HEK293 (cell line): Measurements from ENCODE around the gene IMMT.

Experiments used
- CTCF ChIP-seq: fragments of 450-650 bp; formaldehyde crosslinking; IDR thresholded peaks from 2 replicates; pipeline ENCODE4 v1.5.1; 2016; ENCODE audit warnings: missing biosample characterization, missing genetic modification characterization
- HIC1 ChIP-seq: fragments of 450-650 bp; formaldehyde crosslinking; IDR thresholded peaks from 2 replicates; pipeline ENCODE4 v1.5.1; 2016; ENCODE audit warnings: missing biosample characterization, missing genetic modification characterization
- REST ChIP-seq: fragments of 450-650 bp; formaldehyde crosslinking; IDR thresholded peaks from 2 replicates; pipeline ENCODE4 v1.5.1; 2016; ENCODE audit warnings: missing biosample characterization, missing genetic modification characterization
- ZBTB1 ChIP-seq: fragments of 450-650 bp; formaldehyde crosslinking; IDR thresholded peaks from 2 replicates; pipeline ENCODE4 v1.5.1; 2016; ENCODE audit warnings: missing biosample characterization, missing genetic modification characterization
- ZNF48 ChIP-seq: fragments of 450-650 bp; formaldehyde crosslinking; IDR thresholded peaks from 2 replicates; pipeline ENCODE4 v1.5.1; 2016; ENCODE audit warnings: missing biosample characterization, missing genetic modification characterization
- ZNF510 ChIP-seq: fragments of 450-650 bp; formaldehyde crosslinking; IDR thresholded peaks from 2 replicates; pipeline ENCODE4 v1.5.1; 2018; ENCODE audit warnings: mild to moderate bottlenecking, missing genetic modification characterization, missing biosample characterization; ENCODE audit not compliant: insufficient replicate concordance
- ZNF514 ChIP-seq: fragments of 450-650 bp; formaldehyde crosslinking; IDR thresholded peaks from 2 replicates; pipeline ENCODE4 v1.5.1; 2016; ENCODE audit warnings: missing biosample characterization, missing genetic modification characterization
- ZNF629 ChIP-seq: fragments of 450-650 bp; formaldehyde crosslinking; IDR thresholded peaks from 2 replicates; pipeline ENCODE4 v1.5.1; 2017; ENCODE audit warnings: missing biosample characterization, missing genetic modification characterization
- ZNF645 ChIP-seq: fragments of 450-650 bp; formaldehyde crosslinking; IDR thresholded peaks from 2 replicates; pipeline ENCODE4; 2016; ENCODE audit warnings: missing biosample characterization, missing genetic modification characterization
- ZNF670 ChIP-seq: fragments of 450-650 bp; formaldehyde crosslinking; IDR thresholded peaks from 2 replicates; pipeline ENCODE4 v1.5.1; 2016; ENCODE audit warnings: missing biosample characterization, missing genetic modification characterization, low read depth
- TF ChIP-seq, protein P1 (sequence below): fragments of 450-650 bp; formaldehyde crosslinking; IDR thresholded peaks from 2 replicates; pipeline ENCODE4 v1.5.1; 2016; ENCODE audit warnings: missing biosample characterization, missing genetic modification characterization, low read depth
- TF ChIP-seq, protein P2 (sequence below): fragments of 450-650 bp; formaldehyde crosslinking; IDR thresholded peaks from 2 replicates; pipeline ENCODE4 v1.5.1; 2016; ENCODE audit warnings: missing biosample characterization, missing genetic modification characterization

- no peak for TF ChIP-seq ZNF48
- no peak for TF ChIP-seq ZNF645 (tag by site-specific recombination)
- TF ChIP-seq CTCF (tag by site-specific recombination), result no peak
- TF ChIP-seq, protein P1, sequence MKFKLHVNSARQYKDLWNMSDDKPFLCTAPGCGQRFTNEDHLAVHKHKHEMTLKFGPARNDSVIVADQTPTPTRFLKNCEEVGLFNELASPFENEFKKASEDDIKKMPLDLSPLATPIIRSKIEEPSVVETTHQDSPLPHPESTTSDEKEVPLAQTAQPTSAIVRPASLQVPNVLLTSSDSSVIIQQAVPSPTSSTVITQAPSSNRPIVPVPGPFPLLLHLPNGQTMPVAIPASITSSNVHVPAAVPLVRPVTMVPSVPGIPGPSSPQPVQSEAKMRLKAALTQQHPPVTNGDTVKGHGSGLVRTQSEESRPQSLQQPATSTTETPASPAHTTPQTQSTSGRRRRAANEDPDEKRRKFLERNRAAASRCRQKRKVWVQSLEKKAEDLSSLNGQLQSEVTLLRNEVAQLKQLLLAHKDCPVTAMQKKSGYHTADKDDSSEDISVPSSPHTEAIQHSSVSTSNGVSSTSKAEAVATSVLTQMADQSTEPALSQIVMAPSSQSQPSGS, result no peak
- TF ChIP-seq REST (tag by site-specific recombination), result no peak
- no peak for TF ChIP-seq HIC1 (tag by site-specific recombination)
- TF ChIP-seq, protein P2, sequence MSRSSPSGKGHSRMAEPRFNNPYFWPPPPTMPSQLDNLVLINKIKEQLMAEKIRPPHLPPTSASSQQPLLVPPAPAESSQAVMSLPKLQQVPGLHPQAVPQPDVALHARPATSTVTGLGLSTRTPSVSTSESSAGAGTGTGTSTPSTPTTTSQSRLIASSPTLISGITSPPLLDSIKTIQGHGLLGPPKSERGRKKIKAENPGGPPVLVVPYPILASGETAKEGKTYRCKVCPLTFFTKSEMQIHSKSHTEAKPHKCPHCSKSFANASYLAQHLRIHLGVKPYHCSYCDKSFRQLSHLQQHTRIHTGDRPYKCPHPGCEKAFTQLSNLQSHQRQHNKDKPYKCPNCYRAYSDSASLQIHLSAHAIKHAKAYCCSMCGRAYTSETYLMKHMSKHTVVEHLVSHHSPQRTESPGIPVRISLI (tag by site-specific recombination), result no peak
- no peak for TF ChIP-seq ZNF514
- TF ChIP-seq ZNF670, result no peak
- TF ChIP-seq ZBTB1 (tag by site-specific recombination), result no peak
- TF ChIP-seq ZNF629 (tag by site-specific recombination), result no peak
- no peak for TF ChIP-seq ZNF510
Observed at GRCh38 chr2:86135653-86136052, 59.6 kb downstream of the IMMT start.
